BE2C (cell line): ENCODE results near the gene THAP8.

Experiments
- DNase-seq: peaks from one replicate; pipeline ENCODE4 v3.0.0-alpha.2; 2020
- H3K27me3 ChIP-seq: fragments of 250-450 bp; sonication (Bioruptor Pico); 2 replicates; pipeline ENCODE4 v1.5.1; 2020; ENCODE audit warnings: mild to moderate bottlenecking
- H3K36me3 ChIP-seq: fragments of 250-450 bp; sonication (Bioruptor Pico); 2 replicates; pipeline ENCODE4 v1.5.1; 2020; ENCODE audit warnings: mild to moderate bottlenecking
- H3K4me1 ChIP-seq: fragments of 250-450 bp; sonication (Bioruptor Pico); 2 replicates; pipeline ENCODE4 v1.5.1; 2020
- H3K4me3 ChIP-seq: 2 replicates; pipeline ENCODE4 v1.5.1; 2011; ENCODE audit warnings: low read depth, low read length
- H3K9me3 ChIP-seq: fragments of 250-450 bp; sonication (Bioruptor Pico); 2 replicates; pipeline ENCODE4 v1.5.1; 2020
- CTCF ChIP-seq: IDR thresholded peaks from 2 replicates; pipeline ENCODE4 v1.5.1; 2012; ENCODE audit warnings: mild to moderate bottlenecking, low read depth, low read length

Gene THAP8

GRCh38 chr19:36097036-36097435 lies 43.0 kb upstream of the THAP8 start:
- TF ChIP-seq CTCF: no peak
- Histone ChIP-seq H3K9me3 (no peaks in the 10 kb centered on the region), H3K4me1 (no peaks in the 10 kb centered on the region), H3K27me3 (no peaks in the 10 kb centered on the region), H3K4me3 (no peak overlapping the region), H3K36me3 (peaks cover 61% of the 10 kb centered on the region)
- no peak for DNase-seq

GRCh38 chr19:36093687-36094086 lies 39.6 kb upstream of the THAP8 start:
- H3K36me3 ChIP-seq: peaks cover 62% of the 10 kb centered on the region
- no peak for DNase-seq
- TF ChIP-seq CTCF: no peak
- no peak overlapping the region for H3K4me3 ChIP-seq
- H3K9me3 ChIP-seq: no peaks in the 10 kb centered on the region
- no peaks in the 10 kb centered on the region for H3K4me1 ChIP-seq
- no peaks in the 10 kb centered on the region for H3K27me3 ChIP-seq

DNA sequence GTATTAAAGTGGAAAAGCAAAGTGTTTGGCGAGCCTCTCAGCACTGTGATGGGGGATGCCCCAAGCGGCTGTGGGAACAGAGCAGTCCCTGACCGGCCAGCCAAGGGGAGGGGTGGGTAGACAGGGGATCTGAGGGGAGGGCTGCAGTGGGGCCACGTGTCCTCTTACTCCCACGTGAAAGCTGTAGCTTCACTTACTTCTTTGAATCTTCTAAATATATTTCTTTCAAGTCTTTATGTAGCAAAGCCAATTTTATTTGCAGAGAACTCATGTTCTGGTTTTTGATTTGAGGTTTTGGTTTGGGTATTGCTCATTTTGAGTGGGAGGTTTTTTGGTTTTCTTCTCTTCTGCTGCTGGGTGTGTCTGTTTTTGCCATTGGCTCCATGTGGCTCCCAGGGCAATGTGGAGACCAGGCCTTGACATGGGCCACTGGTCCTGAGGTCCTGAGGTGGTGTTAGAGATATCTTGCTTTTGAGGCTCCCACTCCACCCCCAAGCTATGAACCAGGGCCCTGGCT lies 39.1 kb upstream of the THAP8 start:
- H3K36me3 ChIP-seq: peaks cover 65% of the 10 kb centered on the region
- TF ChIP-seq CTCF: no peak
- no peaks in the 10 kb centered on the region for H3K27me3 ChIP-seq
- no peak for DNase-seq
- H3K4me1 ChIP-seq: no peaks in the 10 kb centered on the region
- H3K4me3 ChIP-seq: no peak overlapping the region
- no peaks in the 10 kb centered on the region for H3K9me3 ChIP-seq

- Histone ChIP-seq H3K4me3 (no peak overlapping the region), H3K9me3 (no peaks in the 10 kb centered on the region), H3K4me1 (no peaks in the 10 kb centered on the region), H3K36me3 (peaks cover 68% of the 10 kb centered on the region), H3K27me3 (no peaks in the 10 kb centered on the region)
- no peak for TF ChIP-seq CTCF
- DNase-seq: no peak
Measured at GRCh38 chr19:36092566-36092965, 38.5 kb upstream of the THAP8 start.

- H3K36me3 ChIP-seq: peaks cover 72% of the 10 kb centered on the region
Measured at GRCh38 chr19:36090910-36091695, 37.0 kb upstream of the THAP8 start.

More at GRCh38 chr19:36090910-36091695, 37.0 kb upstream of the THAP8 start:
- H3K4me1 ChIP-seq: no peaks in the 10 kb centered on the region
- no peaks in the 10 kb centered on the region for H3K27me3 ChIP-seq
- no peak for TF ChIP-seq CTCF
- no peaks in the 10 kb centered on the region for H3K9me3 ChIP-seq
- H3K4me3 ChIP-seq: no peak overlapping the region
- DNase-seq: no peak
